HG02759 (cell line): ENCODE results near the gene ZNF217.
"Not testable (repeated sequence)": the region's sequence is repeated elsewhere in the genome, so short reads cannot be mapped to it uniquely, and the experiment has no call there.

Experiments
- ATAC-seq: cut with Tn5 transposase; IDR thresholded peaks from one replicate; pipeline ENCODE4 v1.9.1; 2021; ENCODE audit warnings: mild to moderate bottlenecking, moderate library complexity; ENCODE audit not compliant: unreplicated experiment

ZNF217 gene

DNA sequence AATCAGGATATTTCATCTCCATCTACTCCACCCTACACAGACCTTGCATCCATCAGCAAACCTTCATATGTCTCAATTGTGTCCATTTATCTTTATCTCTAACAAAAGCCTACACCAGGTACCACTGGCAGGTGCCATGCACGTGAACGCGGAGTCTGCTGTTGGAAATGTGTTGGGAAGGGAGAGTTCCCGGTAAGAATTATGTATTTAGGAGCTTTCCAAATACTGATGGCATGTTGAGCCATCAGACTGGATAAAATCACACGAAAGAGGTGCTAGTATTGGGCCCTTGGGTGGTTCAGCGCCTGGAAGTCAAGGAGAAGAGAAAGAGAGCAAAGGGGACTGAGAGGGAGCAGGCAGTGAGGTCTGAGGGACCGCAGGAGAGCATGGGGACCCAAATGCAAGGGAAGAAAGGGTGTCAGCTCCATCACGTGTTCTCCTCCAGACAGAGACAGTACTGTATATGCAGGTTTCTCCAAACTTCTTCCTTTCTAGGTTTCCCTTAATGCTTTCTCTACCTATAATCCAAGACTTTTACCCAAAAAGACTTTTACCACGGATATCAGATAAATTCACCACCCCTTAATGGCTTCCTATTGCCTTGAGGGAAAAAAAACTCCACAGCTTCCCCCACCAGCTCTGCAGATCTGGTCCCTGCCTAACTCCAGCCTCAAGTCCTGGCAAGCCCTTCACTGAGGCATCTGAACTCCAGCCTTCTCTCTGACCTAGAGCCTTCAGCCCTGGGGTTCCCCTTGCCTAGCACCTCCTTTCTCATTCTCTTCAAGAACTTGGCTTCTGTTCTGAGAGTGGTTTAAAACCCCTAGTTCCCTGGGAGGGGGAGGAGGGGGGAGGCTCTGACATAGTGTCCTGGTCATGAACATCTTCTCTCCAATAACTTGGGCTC is 4.8 kb upstream of the ZNF217 start:
- no peak for ATAC-seq

DNA sequence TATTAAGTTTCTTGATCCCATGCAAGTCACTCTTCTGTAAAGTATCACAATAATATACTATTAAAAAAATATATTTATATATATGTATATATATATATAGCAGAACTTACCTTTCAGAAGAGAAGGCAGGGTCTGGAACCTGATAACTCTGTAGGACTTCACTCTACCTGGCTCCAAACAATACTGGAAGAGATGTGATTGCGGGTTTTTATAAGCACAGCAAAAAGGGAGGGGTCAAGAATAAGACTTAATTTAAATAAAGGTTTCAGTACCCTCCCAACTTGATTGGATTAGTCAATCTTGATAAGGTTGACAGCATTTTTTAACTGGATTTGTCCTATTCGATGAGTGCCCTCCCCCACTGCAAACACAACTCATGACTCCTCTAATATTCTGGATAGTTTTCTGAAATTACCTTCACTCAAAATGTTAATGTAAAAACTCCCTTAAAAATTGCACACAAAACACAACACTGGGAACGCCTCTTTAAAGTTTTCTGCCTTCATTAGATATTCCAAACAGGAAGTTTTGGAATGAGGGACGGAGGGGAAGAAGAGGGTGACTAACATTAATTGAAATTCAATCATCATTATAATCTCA is 4.0 kb upstream of the ZNF217 start:
- ATAC-seq: no peak

DNA sequence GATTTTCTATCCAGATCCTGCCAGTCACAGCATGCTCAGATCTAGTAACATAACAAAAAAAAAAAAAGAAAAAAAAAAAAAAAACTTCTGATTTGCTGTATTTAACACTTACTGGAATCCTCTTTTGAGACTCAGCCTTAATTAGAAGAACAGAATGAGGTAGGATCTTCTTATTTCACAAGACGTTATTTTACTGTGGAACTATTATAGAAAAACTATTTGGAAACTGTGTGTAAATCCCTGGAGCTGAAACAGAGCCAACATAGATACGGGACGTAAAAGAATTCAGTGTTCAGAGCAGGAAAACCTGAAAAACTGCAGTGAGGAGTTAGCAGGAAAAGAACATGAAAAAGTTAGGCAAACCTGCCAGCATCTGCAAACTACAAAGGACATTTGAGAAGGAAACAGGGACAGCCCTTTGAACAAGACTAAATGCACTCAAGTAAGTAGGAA is 3.4 kb upstream of the ZNF217 start:
- ATAC-seq: no peak

DNA sequence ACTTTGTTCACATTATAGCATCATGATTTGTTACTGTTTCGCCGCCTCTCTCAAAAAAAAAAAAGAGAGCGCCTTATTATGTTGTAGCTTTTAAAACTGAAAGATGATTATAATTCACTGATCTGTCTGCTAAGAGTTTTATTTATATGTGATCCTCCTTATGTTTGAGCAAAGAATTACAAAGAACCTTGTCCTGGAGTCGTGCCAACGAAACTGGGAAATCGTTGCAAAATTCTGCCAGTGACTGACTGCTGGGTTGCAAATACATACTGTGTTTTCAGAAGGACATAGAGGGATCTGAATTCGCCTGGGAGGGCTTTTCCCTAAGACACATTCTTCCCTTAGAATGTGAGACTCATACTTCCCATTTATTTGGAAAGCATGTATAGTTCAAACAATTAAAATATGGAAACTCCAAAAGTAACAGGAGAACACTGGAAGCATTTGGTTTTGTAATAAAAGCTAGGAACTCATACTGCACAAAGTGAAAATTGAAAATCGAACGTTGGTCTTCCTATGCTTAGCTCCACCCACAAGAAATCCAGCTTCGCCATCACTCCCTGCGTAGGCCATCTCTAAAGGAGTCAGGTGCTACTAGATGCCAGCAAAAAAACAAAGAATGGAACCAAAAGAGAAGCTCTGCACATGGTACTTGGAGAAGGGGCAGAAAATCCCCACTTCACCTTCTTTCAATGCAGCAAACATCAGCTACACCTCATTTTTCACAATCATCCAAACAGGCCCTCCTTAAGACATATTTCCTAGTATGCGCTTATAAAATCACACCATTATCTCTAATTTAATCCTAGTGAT is 2.8 kb upstream of the ZNF217 start:
- not testable (repeated sequence) for ATAC-seq

DNA sequence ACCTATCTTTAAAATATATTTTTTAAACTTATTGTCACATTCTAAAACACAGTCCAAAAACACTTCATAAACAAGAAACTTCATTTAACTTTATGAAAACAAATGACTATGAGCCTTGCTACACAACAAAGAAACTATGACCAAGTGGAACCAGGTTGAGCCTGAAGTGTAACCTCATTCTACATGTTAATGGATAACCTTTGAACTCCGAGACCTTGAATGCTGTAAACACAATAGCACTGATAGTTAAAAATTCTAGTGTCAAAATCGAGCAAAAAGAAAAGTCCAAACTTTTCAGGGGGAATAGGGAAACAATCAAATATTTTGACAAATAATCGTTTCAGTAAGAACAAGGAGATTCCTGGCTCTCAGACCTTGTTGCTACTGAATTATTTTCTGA is 2.1 kb upstream of the ZNF217 start:
- not testable (repeated sequence) for ATAC-seq

DNA sequence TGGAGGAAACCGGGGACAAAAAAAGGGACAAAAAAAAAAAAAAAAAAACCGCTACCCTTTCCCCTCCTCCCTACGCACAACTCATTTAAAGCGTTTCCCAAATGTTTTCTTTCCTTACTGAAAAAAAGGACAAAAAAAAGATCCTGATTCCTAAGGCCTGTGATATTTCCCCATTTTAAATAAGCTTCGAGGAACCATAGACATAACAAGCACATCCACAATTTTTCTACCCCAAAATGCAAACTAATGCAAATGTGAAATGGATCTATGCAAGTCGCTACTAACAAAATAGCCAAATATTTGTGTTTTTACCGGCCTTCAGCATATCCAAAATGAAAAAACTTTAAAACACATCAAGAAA is 1.4 kb upstream of the ZNF217 start:
- no peak for ATAC-seq

DNA sequence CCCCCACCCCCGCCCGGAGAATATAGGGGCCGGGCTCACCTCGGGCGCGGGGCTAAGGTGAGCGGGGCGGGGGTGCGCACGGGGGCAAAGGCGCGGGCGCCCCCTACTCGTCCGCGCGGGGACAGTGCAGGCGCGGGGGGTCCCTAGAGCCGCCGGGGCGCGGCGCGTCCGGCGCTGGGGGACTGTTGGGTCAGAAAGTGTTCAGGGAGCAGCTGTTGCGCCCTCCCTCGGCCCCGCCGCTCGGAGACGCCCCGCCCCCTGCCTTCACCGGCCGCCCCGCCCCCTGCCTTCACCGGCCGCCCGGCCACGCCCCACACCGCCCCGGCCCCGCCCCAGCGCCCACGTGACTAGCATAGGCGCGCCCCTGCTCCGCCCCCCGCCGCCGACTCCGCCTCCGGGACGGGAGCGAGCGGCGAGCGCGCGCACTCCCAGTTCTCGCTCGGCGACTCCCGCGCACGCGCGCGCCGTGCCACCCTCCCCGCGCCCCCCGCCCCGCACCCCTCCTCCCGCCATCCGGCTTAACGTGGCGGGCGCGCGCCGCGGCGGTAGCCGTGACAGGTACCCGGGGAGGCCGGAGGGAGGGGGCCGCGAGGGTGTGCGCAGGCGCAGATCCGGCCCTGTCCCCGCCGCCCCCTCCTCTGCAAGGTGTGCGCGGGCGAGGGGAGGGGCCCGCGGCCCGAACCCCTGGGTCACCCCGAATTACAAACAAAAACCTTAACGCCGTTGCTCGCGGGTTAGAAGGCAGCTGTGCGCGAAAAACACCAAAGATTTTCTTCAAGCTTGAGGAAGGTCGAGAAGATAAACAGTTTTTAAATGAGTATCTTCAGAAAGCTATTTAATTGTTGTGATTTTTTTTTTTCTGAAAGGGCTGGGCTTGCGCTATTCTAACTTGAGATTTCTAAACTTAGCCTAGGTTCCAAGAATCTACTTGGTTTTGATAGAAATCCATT is 704 bp upstream of the ZNF217 start:
- ATAC-seq: peak; percentile 70

DNA sequence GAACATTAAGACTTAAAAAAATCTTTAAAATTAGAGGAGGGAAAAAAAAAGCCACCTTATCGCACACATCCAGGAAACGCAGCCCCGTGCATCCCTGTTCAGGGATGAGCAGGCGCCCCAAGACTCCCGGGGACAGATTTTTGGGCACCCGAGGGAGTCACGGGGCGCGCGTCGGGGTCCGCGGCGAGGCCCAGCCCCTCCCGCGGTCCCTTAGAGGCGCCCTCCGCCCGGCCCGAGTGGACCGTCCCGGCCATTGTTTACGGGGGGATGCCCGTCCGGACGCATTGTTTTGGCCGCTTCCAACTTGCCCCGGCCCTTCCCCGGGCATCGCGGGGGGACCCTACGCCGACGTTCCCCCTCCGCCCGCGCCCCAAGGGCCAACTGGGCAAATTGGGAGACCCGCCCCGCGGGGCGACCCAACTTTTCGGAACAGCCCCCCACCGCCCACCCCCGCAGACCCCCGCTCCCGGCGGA is 610 bp downstream of the ZNF217 start:
- ATAC-seq: no peak

DNA sequence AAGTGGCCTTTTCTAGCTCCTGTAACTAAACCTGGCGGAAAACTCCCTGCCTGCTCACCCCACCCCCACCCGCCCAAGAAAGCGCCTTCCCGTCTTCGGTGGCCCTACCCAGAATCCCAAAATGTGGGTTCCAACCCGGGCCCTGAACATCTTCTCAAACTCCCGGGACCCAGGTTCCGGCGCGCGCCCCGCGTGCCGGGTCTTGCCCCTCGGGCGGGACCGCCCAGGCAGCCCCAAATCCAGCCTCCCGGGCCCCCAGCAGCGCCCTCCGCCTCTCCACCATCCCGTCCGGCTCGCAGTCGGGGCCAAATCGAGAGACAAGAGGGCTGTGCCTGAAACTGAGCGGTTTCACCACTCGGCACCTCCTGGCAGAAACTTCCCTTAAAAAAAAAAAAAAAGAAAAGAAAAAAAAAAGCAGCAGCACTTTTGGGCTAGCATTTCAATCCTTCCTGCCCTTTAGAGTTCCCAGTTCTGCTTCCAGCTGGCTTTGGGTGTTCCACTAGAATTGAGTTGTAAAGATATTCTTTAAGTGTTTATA is 1.1 kb downstream of the ZNF217 start:
- peak; percentile 23 for ATAC-seq

DNA sequence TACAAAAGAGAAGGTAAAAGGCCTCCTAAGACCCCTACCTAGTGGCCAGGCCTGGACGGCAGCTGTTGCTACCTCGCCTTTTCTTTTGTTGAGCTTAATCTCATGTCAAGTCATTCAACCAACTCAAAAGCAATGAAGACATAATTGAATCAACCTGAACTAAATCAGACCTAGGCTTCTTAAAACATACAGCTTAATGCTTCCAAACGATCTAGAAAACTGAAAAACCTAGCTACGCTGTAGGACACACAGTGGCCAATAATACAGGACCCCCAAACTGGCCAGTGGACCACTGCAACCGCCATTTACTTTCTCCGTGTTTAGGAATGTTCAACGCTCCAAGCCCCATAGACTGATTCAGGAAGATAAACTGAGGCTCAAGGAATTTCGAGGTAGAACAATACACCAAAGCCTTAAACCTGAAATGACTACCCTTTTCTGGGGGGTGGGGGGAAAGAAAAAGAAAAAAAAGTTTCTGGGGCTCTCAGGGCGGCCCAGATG is 1.6 kb downstream of the ZNF217 start:
- ATAC-seq: not testable (repeated sequence)

DNA sequence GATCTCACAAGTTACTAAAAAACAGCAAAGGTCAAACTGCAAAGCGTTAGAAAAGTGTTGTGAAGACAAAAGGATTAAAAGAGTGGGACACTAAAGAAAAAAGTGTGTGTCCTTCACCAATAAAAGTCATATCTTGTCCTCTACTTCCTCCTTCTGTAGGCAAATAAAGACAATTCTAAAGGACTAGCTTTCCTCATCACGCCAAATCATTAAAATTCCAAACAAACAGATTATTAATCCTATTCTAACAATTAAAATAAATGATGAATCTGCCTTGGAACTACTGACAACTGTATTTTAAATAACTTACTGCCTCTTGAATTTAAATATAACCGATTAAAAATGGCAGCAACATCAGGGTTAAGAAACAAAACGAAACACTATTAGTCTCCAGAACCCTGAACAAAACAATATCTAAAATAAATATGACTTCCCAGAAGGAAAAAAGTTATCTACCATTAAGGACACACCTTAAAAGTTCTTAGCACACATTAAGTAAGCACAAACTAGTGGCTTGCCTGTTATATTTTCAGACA is 2.4 kb downstream of the ZNF217 start:
- not testable (repeated sequence) for ATAC-seq

DNA sequence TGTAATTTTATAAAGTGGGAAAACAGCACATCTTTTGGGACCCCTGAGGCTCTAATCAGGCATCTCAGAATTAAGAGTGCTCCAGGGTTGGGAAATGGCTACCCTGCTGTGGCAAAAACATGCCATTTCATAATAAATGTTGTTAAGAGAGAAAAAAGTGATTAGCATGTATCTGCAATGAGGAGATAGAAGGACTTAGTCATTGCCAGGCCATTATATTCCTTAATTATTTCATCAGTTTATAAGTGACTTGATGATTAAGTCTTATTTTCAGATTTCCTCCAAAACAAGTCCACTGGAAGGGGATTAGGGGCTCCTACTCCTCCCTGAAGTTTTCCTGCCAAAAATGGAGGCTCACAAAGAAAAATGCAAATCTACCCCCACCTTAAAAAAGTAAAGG is 3.0 kb downstream of the ZNF217 start:
- ATAC-seq: not testable (repeated sequence)

DNA sequence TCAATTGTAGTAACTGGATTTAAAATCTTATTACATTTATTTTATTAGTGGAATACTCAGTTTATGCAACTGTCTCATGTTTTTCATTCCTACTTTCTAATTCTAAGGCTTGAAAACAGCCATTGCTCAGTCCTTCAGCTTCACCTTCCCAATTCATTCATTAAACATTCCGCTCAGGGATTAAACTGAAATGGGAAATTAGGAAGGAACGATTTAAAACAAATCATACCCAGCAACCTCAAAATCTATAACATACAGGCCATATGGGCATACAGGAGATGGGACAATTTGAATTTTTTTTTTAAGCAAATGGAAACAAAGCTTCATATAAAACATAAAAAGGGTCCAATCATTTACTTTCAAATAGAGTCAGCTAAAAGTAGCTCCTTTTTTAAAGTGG is 3.5 kb downstream of the ZNF217 start:
- ATAC-seq: not testable (repeated sequence)

DNA sequence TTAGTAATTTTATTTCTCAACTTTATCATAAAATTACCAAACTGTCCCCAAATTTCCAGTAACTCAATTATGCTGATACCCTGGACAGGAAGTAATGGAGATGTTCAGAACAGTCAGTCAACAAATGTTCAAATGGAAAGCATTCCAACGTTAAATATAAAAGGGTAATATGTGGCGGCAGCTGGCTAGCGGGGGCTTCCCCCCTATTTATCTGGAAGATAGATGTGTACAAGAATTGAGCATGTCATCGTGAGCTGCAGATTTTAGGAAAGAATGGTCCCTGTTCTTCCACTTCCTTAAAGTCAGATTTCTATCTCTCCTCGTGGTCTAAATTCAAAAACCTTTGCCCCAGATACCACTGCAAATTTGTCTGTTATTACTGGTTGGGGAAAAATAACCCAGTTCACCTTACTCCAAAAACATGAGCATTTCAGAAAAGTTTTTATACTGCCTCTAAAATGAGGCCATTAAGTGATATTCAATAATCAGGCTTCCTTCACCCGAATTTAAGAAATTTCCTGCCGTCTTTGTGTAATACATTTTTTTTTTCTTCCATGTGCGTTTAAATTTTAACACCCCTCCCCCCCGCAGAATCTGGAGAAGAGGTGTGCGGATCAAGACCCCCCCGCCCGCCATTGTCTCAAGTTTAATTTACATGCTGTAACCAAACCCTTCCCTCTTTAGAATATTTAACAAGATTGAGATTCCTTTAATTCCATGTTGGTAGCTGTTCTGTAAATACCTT is 4.1 kb downstream of the ZNF217 start:
- ATAC-seq: not testable (repeated sequence)

DNA sequence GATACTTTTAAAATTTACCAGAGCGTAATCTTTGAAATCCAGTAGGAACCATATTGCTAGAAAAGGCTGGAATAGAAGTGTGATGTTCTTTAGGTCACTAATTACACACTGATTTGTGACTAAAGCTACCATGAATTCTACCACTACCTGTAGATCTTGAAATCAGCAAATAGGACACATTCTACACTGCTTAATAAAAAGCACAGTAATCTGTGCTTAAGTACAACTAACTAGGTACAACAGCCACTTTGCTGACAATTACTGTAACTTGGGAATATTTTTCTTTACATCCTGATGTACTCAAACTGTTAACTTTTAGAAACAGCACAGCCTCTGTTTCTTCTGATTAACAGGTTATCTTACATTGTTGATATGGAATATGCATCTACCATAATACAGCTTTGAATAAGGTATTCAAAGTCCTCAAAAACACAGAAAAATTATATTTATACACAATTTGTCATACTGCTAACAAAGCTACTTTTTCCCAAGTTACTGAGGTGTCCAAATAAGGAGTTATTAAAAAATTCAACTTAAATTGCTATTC is 6.4 kb downstream of the ZNF217 start:
- not testable (repeated sequence) for ATAC-seq

DNA sequence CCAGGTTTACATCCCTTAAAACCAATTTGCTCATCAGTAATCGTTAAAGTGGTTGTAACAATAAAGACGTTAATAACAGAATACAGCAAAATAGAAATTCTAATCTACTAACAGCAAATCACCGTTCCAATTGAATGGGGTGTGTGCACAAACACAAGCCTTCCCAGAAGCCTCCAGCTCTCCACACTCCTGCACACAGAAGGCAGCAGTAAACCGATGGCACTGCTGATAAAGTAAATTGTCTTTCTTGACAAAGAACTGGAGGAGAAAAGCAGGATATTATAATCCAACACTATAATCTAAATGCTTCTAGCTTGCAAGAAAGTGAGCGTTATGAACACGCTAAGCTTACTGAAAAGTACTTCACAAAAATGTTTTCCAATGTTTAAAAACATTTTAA is 7.0 kb downstream of the ZNF217 start:
- no peak for ATAC-seq

DNA sequence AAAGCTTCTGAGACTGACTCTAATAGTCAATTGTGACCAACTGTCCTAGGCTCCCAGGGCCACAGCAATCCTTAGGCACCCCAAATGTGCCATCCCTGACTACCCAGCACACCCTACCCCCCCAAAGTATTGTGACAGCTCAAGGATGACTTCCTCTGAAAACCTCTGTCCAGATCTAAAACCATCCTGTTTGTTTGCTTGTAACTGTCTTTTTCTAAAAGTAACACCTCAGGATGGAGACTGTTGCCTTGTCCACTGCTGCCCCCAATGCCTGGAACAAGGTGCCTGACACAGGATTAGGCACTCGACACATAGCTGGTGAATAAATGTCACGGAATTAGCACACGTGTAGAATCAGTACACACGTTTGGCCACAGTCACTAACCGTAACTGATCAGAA is 7.7 kb downstream of the ZNF217 start:
- not testable (repeated sequence) for ATAC-seq

DNA sequence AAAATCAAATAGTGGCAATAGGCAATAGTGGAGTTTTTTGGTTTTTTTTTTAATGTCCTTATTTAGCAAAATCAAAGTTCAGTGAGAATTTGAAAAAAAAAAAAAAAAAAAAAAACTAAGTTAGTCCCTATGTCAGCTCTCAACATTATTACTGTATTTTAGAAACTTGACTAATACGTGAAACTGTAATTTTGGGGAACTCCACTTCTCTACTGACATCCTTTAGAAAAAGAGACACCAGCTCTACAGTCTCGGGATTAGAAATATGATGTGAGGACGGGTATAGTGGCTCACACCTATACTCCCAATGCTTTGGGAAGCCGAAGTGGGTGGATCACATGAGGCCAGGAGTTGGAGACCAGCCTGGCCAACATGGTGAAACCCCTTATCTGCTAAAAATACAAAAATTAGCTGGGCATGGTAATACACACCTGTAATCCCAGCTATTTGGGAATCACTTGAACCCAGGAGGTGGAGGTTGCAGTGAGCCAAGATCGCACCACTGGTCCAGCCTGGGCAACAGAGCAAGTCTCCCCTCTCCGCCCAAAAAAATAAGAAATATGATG is 8.6 kb downstream of the ZNF217 start:
- ATAC-seq: not testable (repeated sequence)
